MM.1S (cell line): ENCODE data around the gene TP53TG5.

ENCODE experiments used
- CTCF ChIP-seq: fragments of 300-600 bp; sonication (generic); IDR thresholded peaks from 2 replicates; pipeline ENCODE4 v1.5.1; 2016; ENCODE audit warnings: antibody characterized with exemption, low read length, mixed read lengths
- EZH2phosphoT487 ChIP-seq: fragments of 300-600 bp; sonication (generic); IDR thresholded peaks from 2 replicates; pipeline ENCODE4 v1.6.1; 2018; ENCODE audit warnings: antibody characterized with exemption, low read length

- TF ChIP-seq CTCF (no peak), EZH2phosphoT487 (no peak)
These were observed 52.8 kb downstream of the TP53TG5 start for GRCh38 chr20:45325371-45325770.
